ENCODE results near the gene FSTL1. TPM values are rescaled to one million over a fixed set of nuclear protein-coding genes. Genes with fewer than 3 reads are reported as not detected.

Gene FSTL1
- total and polyA plus RNA-seq, 2 donors: 27.1 to 53.5 TPM

- H3K9me3 ChIP-seq (ENCODE audit: control insufficient read depth in 2 of 2, insufficient read depth in 1 of 2, low read length in 1 of 2): no peaks in the 10 kb centered on the region
- H3K4me1 ChIP-seq (ENCODE audit: control insufficient read depth in 2 of 2, insufficient read depth in 2 of 2, low read length in 2 of 2): peaks cover 4 to 19% of the 10 kb centered on the region in 2 donors
- peak overlapping the region in 1 of 2 donors; percentile 72 for H3K27ac ChIP-seq (ENCODE audit: low read depth in 1 of 2, low read length in 1 of 2)
- under 1% methylated on average over 9 of the region's 9 CpGs for WGBS
- peak; percentile 74 to 96 (median 89) for DNase-seq (ENCODE audit: low read depth in 6 of 9, low spot score in 9 of 9)
- H3K36me3 ChIP-seq (ENCODE audit: control insufficient read depth in 2 of 2, insufficient read depth in 2 of 2, low read length in 1 of 2): no peaks in the 10 kb centered on the region
- H3K27me3 ChIP-seq (ENCODE audit: control insufficient read depth in 2 of 2, insufficient read depth in 1 of 2, low read length in 1 of 2): no peaks in the 10 kb centered on the region
- H3K4me3 ChIP-seq (ENCODE audit: low read length in 2 of 2): peak overlapping the region; percentile 47 to 56
Observed at GRCh38 chr3:120417272-120417911, 33.4 kb downstream of the FSTL1 start.

DNA sequence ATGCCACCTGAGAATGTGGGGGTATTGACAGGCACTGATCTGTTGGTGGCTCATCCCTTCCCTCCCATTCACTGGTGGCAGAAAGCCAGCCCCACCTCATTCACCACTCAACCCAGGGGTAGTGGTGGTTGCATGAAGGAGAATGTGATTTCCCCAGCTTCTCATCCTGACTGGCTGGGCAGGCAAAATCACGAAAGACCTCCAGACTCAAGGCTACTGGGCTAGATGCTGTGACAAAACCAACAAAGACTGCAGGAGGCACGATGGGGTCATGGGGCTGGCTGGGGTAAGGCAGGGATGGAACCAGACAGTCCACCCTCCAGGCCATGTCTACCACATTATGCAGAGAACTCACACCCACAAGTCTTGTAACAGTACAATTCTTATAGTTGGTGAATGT lies 33.9 kb downstream of the FSTL1 start:
- Histone ChIP-seq H3K4me1 (ENCODE audit: control insufficient read depth in 2 of 2, insufficient read depth in 2 of 2, low read length in 2 of 2) (peaks cover 4 to 19% of the 10 kb centered on the region in 2 donors), H3K27me3 (ENCODE audit: control insufficient read depth in 2 of 2, insufficient read depth in 1 of 2, low read length in 1 of 2) (no peaks in the 10 kb centered on the region), H3K36me3 (ENCODE audit: control insufficient read depth in 2 of 2, insufficient read depth in 2 of 2, low read length in 1 of 2) (no peaks in the 10 kb centered on the region), H3K27ac (ENCODE audit: low read depth in 1 of 2, low read length in 1 of 2) (peak overlapping the region in 1 of 2 donors; percentile 64), H3K9me3 (ENCODE audit: control insufficient read depth in 2 of 2, insufficient read depth in 1 of 2, low read length in 1 of 2) (no peaks in the 10 kb centered on the region), H3K4me3 (ENCODE audit: low read length in 2 of 2) (peak overlapping the region in 1 of 2 donors; percentile 56)
- DNase-seq (ENCODE audit: low read depth in 6 of 9, low spot score in 9 of 9): no peak
- WGBS: 42% methylated on average over 2 of the region's 2 CpGs

DNA sequence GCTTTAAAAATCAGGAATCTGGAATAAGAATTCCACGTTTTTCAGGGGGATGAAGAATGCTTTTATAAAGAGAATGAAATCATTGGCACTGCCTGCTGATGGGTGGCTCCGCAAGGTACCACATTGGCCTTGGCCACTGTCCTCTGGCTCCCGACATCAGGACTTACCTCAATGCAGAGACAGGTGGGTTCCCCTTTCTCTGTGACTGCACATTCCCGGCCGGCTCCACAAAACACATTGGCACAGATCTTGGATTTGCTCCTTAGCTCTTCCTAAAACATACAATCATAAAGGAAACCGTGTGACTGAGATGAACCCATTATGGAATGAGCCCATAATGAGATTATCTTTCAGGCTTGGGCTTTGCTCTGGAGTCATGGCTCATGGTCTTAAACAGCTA lies 35.0 kb downstream of the FSTL1 start:
- 96% methylated on average over 6 of the region's 6 CpGs for WGBS
- no peak for DNase-seq (ENCODE audit: low read depth in 6 of 9, low spot score in 9 of 9)
- H3K9me3 ChIP-seq (ENCODE audit: control insufficient read depth in 2 of 2, insufficient read depth in 1 of 2, low read length in 1 of 2): no peaks in the 10 kb centered on the region
- H3K27me3 ChIP-seq (ENCODE audit: control insufficient read depth in 2 of 2, insufficient read depth in 1 of 2, low read length in 1 of 2): no peaks in the 10 kb centered on the region
- no peaks in the 10 kb centered on the region for H3K36me3 ChIP-seq (ENCODE audit: control insufficient read depth in 2 of 2, insufficient read depth in 2 of 2, low read length in 1 of 2)
- H3K4me1 ChIP-seq (ENCODE audit: control insufficient read depth in 2 of 2, insufficient read depth in 2 of 2, low read length in 2 of 2): peaks cover 4 to 19% of the 10 kb centered on the region in 2 donors
- no peak overlapping the region for H3K4me3 ChIP-seq (ENCODE audit: low read length in 2 of 2)
- H3K27ac ChIP-seq (ENCODE audit: low read depth in 1 of 2, low read length in 1 of 2): no peak overlapping the region

GRCh38 chr3:120410541-120410940 lies 40.3 kb downstream of the FSTL1 start:
- DNase-seq (ENCODE audit: low read depth in 6 of 9, low spot score in 9 of 9): no peak

DNA sequence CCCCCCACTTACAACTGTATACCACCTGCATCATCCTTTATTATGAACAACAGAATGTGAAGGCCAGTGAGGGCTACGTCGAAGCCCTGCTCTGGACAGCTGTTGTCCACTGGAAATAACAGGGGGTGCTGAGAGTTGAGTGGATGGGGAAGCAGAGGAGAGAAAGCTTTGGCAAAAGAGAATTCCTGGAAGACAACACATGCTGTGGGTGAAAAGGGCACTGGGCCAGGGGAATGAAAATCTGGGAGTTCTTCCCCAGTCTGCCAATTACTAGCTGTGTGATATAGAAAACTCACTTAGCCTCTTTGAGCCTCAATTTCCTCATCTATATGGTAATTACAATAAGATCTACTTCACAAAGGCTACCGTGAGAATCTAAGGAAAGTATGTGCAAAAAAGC lies 40.7 kb downstream of the FSTL1 start:
- DNase-seq (ENCODE audit: low read depth in 6 of 9, low spot score in 9 of 9): no peak
- Histone ChIP-seq H3K27me3 (ENCODE audit: control insufficient read depth in 2 of 2, insufficient read depth in 1 of 2, low read length in 1 of 2) (no peaks in the 10 kb centered on the region), H3K4me3 (ENCODE audit: low read length in 2 of 2) (no peak overlapping the region), H3K9me3 (ENCODE audit: control insufficient read depth in 2 of 2, insufficient read depth in 1 of 2, low read length in 1 of 2) (no peaks in the 10 kb centered on the region), H3K36me3 (ENCODE audit: control insufficient read depth in 2 of 2, insufficient read depth in 2 of 2, low read length in 1 of 2) (peaks cover 0 to 4% of the 10 kb centered on the region in 2 donors), H3K27ac (ENCODE audit: low read depth in 1 of 2, low read length in 1 of 2) (no peak overlapping the region), H3K4me1 (ENCODE audit: control insufficient read depth in 2 of 2, insufficient read depth in 2 of 2, low read length in 2 of 2) (peaks cover 11 to 12% of the 10 kb centered on the region in 2 donors)
- 94% methylated on average over 3 of the region's 3 CpGs for WGBS

More at GRCh38 chr3:120410541-120410940, 40.3 kb downstream of the FSTL1 start:
- Histone ChIP-seq H3K9me3 (ENCODE audit: control insufficient read depth in 2 of 2, insufficient read depth in 1 of 2, low read length in 1 of 2) (no peaks in the 10 kb centered on the region), H3K36me3 (ENCODE audit: control insufficient read depth in 2 of 2, insufficient read depth in 2 of 2, low read length in 1 of 2) (peaks cover 0 to 4% of the 10 kb centered on the region in 2 donors), H3K27me3 (ENCODE audit: control insufficient read depth in 2 of 2, insufficient read depth in 1 of 2, low read length in 1 of 2) (no peaks in the 10 kb centered on the region), H3K4me1 (ENCODE audit: control insufficient read depth in 2 of 2, insufficient read depth in 2 of 2, low read length in 2 of 2) (peaks cover 11 to 12% of the 10 kb centered on the region in 2 donors), H3K27ac (ENCODE audit: low read depth in 1 of 2, low read length in 1 of 2) (no peak overlapping the region), H3K4me3 (ENCODE audit: low read length in 2 of 2) (no peak overlapping the region)
- WGBS: 95% methylated on average over 1 of the region's 1 CpG

- WGBS: 73% methylated on average over 2 of the region's 2 CpGs
- Histone ChIP-seq H3K27ac (ENCODE audit: low read depth in 1 of 2, low read length in 1 of 2) (peak overlapping the region in 1 of 2 donors; percentile 65), H3K4me1 (ENCODE audit: control insufficient read depth in 2 of 2, insufficient read depth in 2 of 2, low read length in 2 of 2) (peaks cover 11 to 12% of the 10 kb centered on the region in 2 donors), H3K4me3 (ENCODE audit: low read length in 2 of 2) (no peak overlapping the region), H3K27me3 (ENCODE audit: control insufficient read depth in 2 of 2, insufficient read depth in 1 of 2, low read length in 1 of 2) (no peaks in the 10 kb centered on the region), H3K36me3 (ENCODE audit: control insufficient read depth in 2 of 2, insufficient read depth in 2 of 2, low read length in 1 of 2) (peaks cover 0 to 8% of the 10 kb centered on the region in 2 donors), H3K9me3 (ENCODE audit: control insufficient read depth in 2 of 2, insufficient read depth in 1 of 2, low read length in 1 of 2) (no peaks in the 10 kb centered on the region)
- peak in 2 of 9 donors; percentile 28 to 54 for DNase-seq (ENCODE audit: low read depth in 6 of 9, low spot score in 9 of 9)
Observed at GRCh38 chr3:120407508-120408287, 43.1 kb downstream of the FSTL1 start.

- Histone ChIP-seq H3K4me3 (ENCODE audit: low read length in 2 of 2) (no peak overlapping the region), H3K9me3 (ENCODE audit: control insufficient read depth in 2 of 2, insufficient read depth in 1 of 2, low read length in 1 of 2) (no peaks in the 10 kb centered on the region), H3K27ac (ENCODE audit: low read depth in 1 of 2, low read length in 1 of 2) (no peak overlapping the region), H3K4me1 (ENCODE audit: control insufficient read depth in 2 of 2, insufficient read depth in 2 of 2, low read length in 2 of 2) (peaks cover 11 to 12% of the 10 kb centered on the region in 2 donors), H3K36me3 (ENCODE audit: control insufficient read depth in 2 of 2, insufficient read depth in 2 of 2, low read length in 1 of 2) (peaks cover 2 to 10% of the 10 kb centered on the region in 2 donors), H3K27me3 (ENCODE audit: control insufficient read depth in 2 of 2, insufficient read depth in 1 of 2, low read length in 1 of 2) (no peaks in the 10 kb centered on the region)
- no peak for DNase-seq (ENCODE audit: low read depth in 6 of 9, low spot score in 9 of 9)
- 94% methylated on average over 3 of the region's 3 CpGs for WGBS
Observed at GRCh38 chr3:120404876-120405275, 45.9 kb downstream of the FSTL1 start.

DNA sequence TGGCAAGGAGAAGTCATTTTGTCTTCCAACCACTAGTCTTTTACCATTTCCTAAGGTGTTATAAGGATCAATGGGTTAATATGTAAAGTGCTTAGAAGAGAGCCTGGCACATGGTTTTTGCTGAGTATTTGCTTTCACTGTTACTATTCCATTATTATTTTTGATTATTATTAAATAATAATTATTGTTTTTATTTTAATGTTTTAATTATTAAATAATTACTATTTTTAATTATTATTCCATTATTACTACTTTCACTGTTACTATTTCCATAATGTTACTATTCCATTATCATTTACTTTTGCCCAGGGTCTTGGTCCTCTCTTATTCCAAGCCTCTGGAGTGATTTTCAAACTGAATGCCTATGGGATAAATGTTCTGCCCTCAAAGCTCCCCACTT lies 48.5 kb downstream of the FSTL1 start:
- DNase-seq (ENCODE audit: low read depth in 6 of 9, low spot score in 9 of 9): no peak
- Histone ChIP-seq H3K9me3 (ENCODE audit: control insufficient read depth in 2 of 2, insufficient read depth in 1 of 2, low read length in 1 of 2) (no peaks in the 10 kb centered on the region), H3K36me3 (ENCODE audit: control insufficient read depth in 2 of 2, insufficient read depth in 2 of 2, low read length in 1 of 2) (peaks cover 2 to 10% of the 10 kb centered on the region in 2 donors), H3K4me1 (ENCODE audit: control insufficient read depth in 2 of 2, insufficient read depth in 2 of 2, low read length in 2 of 2) (peaks cover 0 to under 1% of the 10 kb centered on the region in 2 donors), H3K27me3 (ENCODE audit: control insufficient read depth in 2 of 2, insufficient read depth in 1 of 2, low read length in 1 of 2) (no peaks in the 10 kb centered on the region), H3K27ac (ENCODE audit: low read depth in 1 of 2, low read length in 1 of 2) (no peak overlapping the region), H3K4me3 (ENCODE audit: low read length in 2 of 2) (no peak overlapping the region)

DNA sequence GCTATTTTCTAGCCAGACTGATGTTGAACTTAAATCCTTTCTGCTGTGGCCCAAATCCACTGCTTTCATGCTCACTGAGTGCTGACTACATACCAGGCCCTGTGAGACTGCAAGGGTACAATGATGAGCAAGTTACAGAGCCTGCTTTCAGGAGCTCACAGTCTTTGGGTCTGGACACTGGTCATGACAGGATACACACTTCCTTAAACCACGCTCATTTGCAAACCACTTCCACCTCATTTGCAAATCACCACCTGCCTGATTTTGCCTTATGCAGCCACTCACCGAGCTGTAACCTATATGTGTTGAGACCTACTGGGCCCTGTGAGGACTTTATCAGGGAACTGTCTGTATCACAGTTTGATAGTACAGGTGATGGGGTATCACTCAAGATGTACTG lies 51.4 kb downstream of the FSTL1 start:
- H3K27ac ChIP-seq (ENCODE audit: low read depth in 1 of 2, low read length in 1 of 2): no peak overlapping the region
- H3K4me1 ChIP-seq (ENCODE audit: control insufficient read depth in 2 of 2, insufficient read depth in 2 of 2, low read length in 2 of 2): no peaks in the 10 kb centered on the region
- H3K4me3 ChIP-seq (ENCODE audit: low read length in 2 of 2): no peak overlapping the region
- DNase-seq (ENCODE audit: low read depth in 6 of 9, low spot score in 9 of 9): no peak
- peaks cover 2 to 10% of the 10 kb centered on the region in 2 donors for H3K36me3 ChIP-seq (ENCODE audit: control insufficient read depth in 2 of 2, insufficient read depth in 2 of 2, low read length in 1 of 2)
- H3K9me3 ChIP-seq (ENCODE audit: control insufficient read depth in 2 of 2, insufficient read depth in 1 of 2, low read length in 1 of 2): no peaks in the 10 kb centered on the region
- H3K27me3 ChIP-seq (ENCODE audit: control insufficient read depth in 2 of 2, insufficient read depth in 1 of 2, low read length in 1 of 2): no peaks in the 10 kb centered on the region
- WGBS: 92% methylated on average over 2 of the region's 2 CpGs
